Muscle layer of colon (tissue), 2 donors: Measurements from ENCODE around the gene PTPRG.

Source experiments
- H3K27ac ChIP-seq: one replicate; pipeline ENCODE4 v1.7.0; 2013; ENCODE audit warnings: low read depth, mild to moderate bottlenecking, low read length, moderate library complexity
- H3K27me3 ChIP-seq, 2 donors: one replicate each; pipeline ENCODE4 v1.7.0; 2013; ENCODE audit warnings: low read length in 2 of 2, mild to moderate bottlenecking in 2 of 2; ENCODE audit not compliant: insufficient read depth in 2 of 2, control insufficient read depth in 1 of 2
- H3K36me3 ChIP-seq: one replicate; pipeline ENCODE4 v1.7.0; 2013; ENCODE audit warnings: mild to moderate bottlenecking, low read length; ENCODE audit not compliant: insufficient read depth
- H3K4me1 ChIP-seq: one replicate; pipeline ENCODE4 v1.7.0; 2013; ENCODE audit warnings: mild to moderate bottlenecking, low read length; ENCODE audit not compliant: insufficient read depth
- H3K4me3 ChIP-seq, 2 donors: one replicate each; pipeline ENCODE4 v1.7.0; 2013; ENCODE audit warnings: low read length in 2 of 2, low read depth in 1 of 2, mild to moderate bottlenecking in 1 of 2, moderate library complexity in 1 of 2
- H3K9ac ChIP-seq: one replicate; pipeline ENCODE4 v1.7.0; 2013; ENCODE audit warnings: low read length
- H3K9me3 ChIP-seq: one replicate; pipeline ENCODE4 v1.7.0; 2013; ENCODE audit warnings: mild to moderate bottlenecking, low read length
- donor health status: abdominal sarcoma.
- donor health status: Adenocarcinoma of cecum.

PTPRG gene

DNA sequence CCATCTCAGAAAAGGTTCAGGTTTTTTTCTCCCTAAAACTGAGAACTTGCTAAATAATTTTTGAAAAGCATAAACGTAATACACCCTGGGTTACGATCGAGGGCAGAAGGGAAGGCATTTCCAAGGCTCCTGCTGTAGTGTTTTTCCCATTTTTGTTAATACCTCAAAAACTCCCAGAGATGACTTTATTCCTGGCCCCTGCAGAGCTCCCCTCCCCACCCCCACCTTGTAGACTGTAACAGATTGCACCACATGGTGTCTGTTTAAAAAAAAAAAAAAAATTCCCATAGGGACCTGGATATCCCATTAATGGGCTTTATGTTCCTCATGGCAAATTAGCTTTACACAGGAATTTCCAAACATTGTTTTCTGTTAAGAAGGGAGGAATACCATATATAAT is 773.8 kb downstream of the PTPRG start:
- no peaks in the 10 kb centered on the region for H3K27me3 ChIP-seq
- H3K27ac ChIP-seq = no peak overlapping the region
- no peaks in the 10 kb centered on the region for H3K9me3 ChIP-seq
- no peak overlapping the region for H3K4me3 ChIP-seq
- H3K36me3 ChIP-seq = no peaks in the 10 kb centered on the region
- H3K4me1 ChIP-seq = no peaks in the 10 kb centered on the region
- H3K9ac ChIP-seq = no peak overlapping the region

GRCh38 chr3:62343755-62344154 is 782.4 kb downstream of the PTPRG start:
- Histone ChIP-seq H3K27ac (no peak overlapping the region), H3K9me3 (no peaks in the 10 kb centered on the region), H3K27me3 (no peaks in the 10 kb centered on the region), H3K9ac (no peak overlapping the region), H3K4me1 (no peaks in the 10 kb centered on the region), H3K36me3 (no peaks in the 10 kb centered on the region), H3K4me3 (no peak overlapping the region)
